Measurements from ENCODE around the gene CLPTM1. TPM values are rescaled to one million over a fixed set of nuclear protein-coding genes. Genes with fewer than 3 reads are reported as not detected.
"Not testable (repeated sequence)": the region's sequence is repeated elsewhere in the genome, so short reads cannot be mapped to it uniquely, and the experiment has no call there.

Gene CLPTM1
- total and polyA plus RNA-seq, 5 donors: 81.4 to 106 (median 85.8) TPM

DNA sequence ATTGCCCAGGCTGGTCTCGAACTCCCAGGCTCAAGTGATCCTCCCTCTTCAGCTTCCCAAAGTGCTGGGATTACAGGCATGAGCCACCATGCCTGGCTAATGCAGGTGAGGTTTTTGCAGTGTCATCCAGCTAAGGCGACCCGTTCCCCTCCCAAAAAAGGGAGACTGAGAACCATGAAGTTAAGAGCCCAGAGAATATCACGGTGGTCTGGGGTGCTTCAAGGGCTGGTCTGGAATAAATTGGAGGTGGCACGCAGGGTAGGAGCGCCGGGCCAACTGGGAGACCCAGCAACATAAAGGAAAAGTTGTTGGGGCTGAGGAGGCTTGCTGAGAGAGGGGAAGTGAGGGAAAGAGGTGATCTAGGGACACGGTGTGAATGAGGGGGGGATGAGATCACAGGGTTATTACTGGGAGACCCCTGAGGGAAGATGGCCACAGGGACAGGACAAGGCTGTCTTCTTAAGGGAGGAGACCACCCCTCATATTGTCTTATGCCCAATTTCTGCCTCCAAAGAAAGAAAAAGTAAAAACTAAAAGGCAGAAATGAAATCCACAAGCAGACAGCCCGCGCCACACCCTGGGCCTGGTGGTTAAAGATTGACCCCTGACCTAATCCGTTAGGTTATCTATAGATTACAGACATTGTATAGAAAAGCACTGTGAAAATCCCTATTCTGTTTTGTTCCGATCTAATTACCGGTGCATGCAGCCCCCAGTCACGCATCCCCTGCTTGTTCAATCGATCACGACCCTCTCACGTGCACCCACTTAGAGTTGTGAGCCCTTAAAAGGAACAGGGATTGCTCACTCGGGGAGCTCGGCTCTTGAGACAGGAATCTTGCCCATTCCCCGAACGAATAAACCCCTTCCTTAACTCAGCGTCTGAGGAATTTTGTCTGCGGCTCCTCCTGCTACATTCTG, 41.4 kb upstream of the CLPTM1 start:
- H3K9me3 ChIP-seq (ENCODE audit: control insufficient read depth, low read length); ATAC-seq; H3K4me3 ChIP-seq (ENCODE audit: low read length); H3K4me1 ChIP-seq (ENCODE audit: control insufficient read depth, insufficient read depth, low read length); H3K27ac ChIP-seq (ENCODE audit: low read length); H3K27me3 ChIP-seq (ENCODE audit: control insufficient read depth, insufficient read depth): not testable (repeated sequence)
- intact Hi-C loops (cut with DNase I): loop anchor here in 1 of 4 donors (5.0 kb wide), 1 partner anchor 34 kb away; the partner anchor contains the start of gene APOC2
- DNase-seq: peak in 1 of 3 donors; percentile 5
- WGBS: 59% methylated on average over 23 of the region's 23 CpGs

DNA sequence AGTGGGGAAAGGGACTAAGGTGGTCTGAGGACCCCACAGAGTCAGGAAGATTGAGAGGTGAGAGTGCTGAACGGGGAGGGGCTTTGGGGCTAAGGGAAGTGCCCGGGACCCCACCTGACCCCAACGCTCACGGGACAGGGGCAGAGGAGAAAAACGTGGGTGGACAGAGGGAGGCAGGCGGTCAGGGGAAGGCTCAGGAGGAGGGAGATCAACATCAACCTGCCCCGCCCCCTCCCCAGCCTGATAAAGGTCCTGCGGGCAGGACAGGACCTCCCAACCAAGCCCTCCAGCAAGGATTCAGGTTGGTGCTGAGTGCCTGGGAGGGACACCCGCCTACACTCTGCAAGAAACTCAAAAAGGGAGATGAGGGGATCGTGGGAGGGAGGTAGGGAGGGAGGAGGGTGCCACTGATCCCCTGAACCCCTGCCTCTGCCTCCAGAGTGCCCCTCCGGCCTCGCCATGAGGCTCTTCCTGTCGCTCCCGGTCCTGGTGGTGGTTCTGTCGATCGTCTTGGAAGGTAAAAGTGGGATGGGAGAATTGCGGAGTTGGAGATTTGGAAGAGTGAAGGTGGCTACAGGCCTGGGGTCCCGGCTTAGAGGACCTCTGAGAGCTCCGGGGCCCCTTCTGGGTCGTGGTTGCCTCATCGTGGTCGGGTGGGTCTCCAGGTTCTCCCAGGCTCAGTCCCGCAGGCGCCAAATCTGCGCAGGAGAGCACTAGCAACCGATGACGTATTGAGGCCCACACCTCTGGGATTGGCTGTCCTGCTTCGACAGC, 40.6 kb upstream of the CLPTM1 start, which contains the start of gene APOC1:
APOC1 (plus strand) TSS at position 176 of the 774 bp plus-strand sequence; CDS start at position 460, 284 bp downstream.
- peak; percentile 85 to 93 (median 93) for DNase-seq
- H3K4me1 ChIP-seq (ENCODE audit: control insufficient read depth, insufficient read depth, low read length); H3K27me3 ChIP-seq (ENCODE audit: control insufficient read depth, insufficient read depth); H3K27ac ChIP-seq (ENCODE audit: low read length); H3K9me3 ChIP-seq (ENCODE audit: control insufficient read depth, low read length): not testable (repeated sequence)
- intact Hi-C loops (cut with DNase I): loop anchor here in 1 of 4 donors (5.0 kb wide), 1 partner anchor 33 kb away; the partner anchor contains the start of gene APOC2
- H3K4me3 ChIP-seq (ENCODE audit: low read length): peak within 1 kb of the TSS; percentile 44
- peak; percentile 93 for ATAC-seq
- WGBS: 7% methylated on average over 27 of the region's 28 CpGs

DNA sequence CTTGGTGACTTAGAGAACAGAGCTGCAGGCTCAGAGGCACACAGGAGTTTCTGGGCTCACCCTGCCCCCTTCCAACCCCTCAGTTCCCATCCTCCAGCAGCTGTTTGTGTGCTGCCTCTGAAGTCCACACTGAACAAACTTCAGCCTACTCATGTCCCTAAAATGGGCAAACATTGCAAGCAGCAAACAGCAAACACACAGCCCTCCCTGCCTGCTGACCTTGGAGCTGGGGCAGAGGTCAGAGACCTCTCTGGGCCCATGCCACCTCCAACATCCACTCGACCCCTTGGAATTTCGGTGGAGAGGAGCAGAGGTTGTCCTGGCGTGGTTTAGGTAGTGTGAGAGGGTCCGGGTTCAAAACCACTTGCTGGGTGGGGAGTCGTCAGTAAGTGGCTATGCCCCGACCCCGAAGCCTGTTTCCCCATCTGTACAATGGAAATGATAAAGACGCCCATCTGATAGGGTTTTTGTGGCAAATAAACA, 30.9 kb upstream of the CLPTM1 start:
- WGBS: 71% methylated on average over 8 of the region's 8 CpGs
- no peaks in the 10 kb centered on the region for H3K4me1 ChIP-seq (ENCODE audit: control insufficient read depth, insufficient read depth, low read length)
- DNase-seq: peak in 1 of 3 donors; percentile 41
- no peak overlapping the region for H3K27ac ChIP-seq (ENCODE audit: low read length)
- intact Hi-C loops (cut with DNase I): no loop called here
- no peak overlapping the region for H3K4me3 ChIP-seq (ENCODE audit: low read length)
- H3K9me3 ChIP-seq (ENCODE audit: control insufficient read depth, low read length): no peaks in the 10 kb centered on the region
- no peaks in the 10 kb centered on the region for H3K27me3 ChIP-seq (ENCODE audit: control insufficient read depth, insufficient read depth)
- no peak for ATAC-seq

DNA sequence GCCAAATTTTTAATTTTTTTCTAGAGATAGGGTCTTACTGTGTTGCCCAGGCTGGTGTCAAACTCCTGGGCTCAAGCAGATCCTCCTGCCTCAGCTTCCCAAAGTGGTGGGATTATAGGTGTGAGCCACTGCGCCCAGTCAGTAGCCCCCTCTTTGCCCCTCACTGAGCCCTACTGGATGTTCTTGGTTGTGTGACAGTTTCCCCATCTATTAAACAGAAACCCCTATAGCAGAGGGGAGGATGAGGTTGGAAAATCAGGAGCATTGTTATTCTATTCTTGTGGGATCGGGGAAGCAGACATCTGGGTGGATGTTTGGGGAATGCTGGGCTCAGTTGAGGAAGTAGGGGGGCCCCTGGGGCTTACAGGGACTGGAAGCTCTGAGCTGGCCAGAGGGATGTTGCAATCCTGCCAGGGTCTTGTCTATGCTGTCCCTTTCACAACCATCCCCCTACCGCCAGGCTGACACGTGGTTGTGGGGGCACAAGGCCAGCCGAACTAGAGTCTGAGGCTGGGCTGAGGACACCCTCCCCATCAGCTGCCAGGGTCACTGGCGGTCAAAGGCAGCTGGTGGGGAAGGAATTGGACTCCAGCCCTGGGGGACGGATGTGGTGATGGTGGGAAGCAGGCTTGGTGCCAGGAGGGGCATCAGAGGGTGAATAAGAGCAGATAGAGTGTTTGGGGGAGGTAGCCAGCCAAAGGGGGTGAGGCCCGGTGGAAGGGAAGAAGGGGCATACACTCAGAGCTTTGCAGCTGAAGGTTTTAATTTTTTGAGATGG, 29.9 kb upstream of the CLPTM1 start:
- ATAC-seq (peak; percentile 83), DNase-seq (peak; percentile 87 to 96 (median 92))
- intact Hi-C loops (cut with DNase I): no loop called here
- Histone ChIP-seq H3K27me3 (ENCODE audit: control insufficient read depth, insufficient read depth) (no peaks in the 10 kb centered on the region), H3K4me1 (ENCODE audit: control insufficient read depth, insufficient read depth, low read length) (no peaks in the 10 kb centered on the region), H3K4me3 (ENCODE audit: low read length) (no peak overlapping the region), H3K9me3 (ENCODE audit: control insufficient read depth, low read length) (no peaks in the 10 kb centered on the region), H3K27ac (ENCODE audit: low read length) (peak overlapping the region; percentile 49)
- 25% methylated on average over 8 of the region's 8 CpGs for WGBS

DNA sequence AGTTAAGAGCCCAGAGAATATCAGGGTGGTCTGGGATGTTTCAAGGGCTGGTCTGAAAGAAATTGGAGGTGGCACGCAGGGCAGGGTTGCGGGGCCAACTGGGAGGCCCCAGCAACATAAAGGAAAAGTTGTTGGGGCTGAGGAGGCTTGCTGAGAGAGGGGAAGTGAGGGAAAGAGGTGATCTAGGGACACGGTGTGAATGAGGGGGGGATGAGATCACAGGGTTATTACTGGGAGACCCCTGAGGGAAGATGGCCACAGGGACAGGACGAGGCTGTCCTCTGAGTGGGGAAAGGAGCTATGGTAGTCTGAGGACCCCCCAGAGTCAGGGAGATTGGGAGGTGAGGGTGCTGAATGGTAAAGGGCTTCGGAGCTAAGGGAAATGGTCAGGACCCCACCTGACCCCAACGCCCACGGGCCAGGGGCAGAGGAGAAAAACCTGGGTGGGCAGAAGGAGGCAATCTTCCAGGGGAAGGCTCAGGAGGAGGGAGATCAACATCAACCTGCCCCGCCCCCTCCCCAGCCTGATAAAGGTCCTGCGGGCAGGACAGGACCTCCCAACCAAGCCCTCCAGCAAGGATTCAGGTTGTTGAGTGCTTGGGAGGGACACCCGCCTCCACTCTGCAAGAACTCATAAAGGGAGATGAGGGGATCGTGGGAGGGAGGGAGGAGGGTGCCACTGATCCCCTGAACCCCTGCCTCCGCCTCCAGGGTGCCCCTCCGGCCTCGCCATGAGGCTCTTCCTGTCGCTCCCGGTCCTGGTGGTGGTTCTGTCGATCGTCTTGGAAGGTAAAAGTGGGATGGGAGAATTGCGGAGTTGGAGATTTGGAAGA, 28.7 kb upstream of the CLPTM1 start:
- 36% methylated on average over 19 of the region's 19 CpGs for WGBS
- H3K27me3 ChIP-seq (ENCODE audit: control insufficient read depth, insufficient read depth): not testable (repeated sequence)

DNA sequence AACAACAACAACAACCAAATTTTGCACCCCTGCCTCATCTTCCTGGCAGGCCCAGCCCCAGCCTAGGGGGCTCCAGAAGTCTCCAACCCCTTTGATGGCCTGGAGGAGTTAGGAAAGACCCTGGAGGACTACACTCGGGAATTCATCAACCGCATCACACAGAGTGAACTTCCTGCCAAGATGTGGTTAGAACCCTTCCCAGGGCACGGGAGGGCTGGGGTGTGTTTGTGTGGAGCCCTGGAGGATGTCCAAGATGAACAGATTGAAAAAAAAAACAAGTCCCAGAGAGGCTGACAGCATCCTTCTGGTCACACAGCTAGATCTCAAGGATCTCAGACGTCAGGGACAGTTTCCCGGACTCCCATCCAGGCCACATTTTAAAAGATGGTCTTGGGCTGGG, 27.4 kb upstream of the CLPTM1 start:
- intact Hi-C loops (cut with DNase I): no loop called here
- H3K27ac ChIP-seq (ENCODE audit: low read length): no peak overlapping the region
- H3K27me3 ChIP-seq (ENCODE audit: control insufficient read depth, insufficient read depth): no peaks in the 10 kb centered on the region
- no peaks in the 10 kb centered on the region for H3K4me1 ChIP-seq (ENCODE audit: control insufficient read depth, insufficient read depth, low read length)
- whole genome bisulfite sequencing: 36% methylated on average over 5 of the region's 5 CpGs
- DNase-seq (peak in 1 of 3 donors; percentile 34), ATAC-seq (no peak)
- no peaks in the 10 kb centered on the region for H3K9me3 ChIP-seq (ENCODE audit: control insufficient read depth, low read length)
- no peak overlapping the region for H3K4me3 ChIP-seq (ENCODE audit: low read length)

More for the DNA sequence above, 28.7 kb upstream of the CLPTM1 start:
- H3K27ac ChIP-seq (ENCODE audit: low read length); H3K9me3 ChIP-seq (ENCODE audit: control insufficient read depth, low read length); H3K4me3 ChIP-seq (ENCODE audit: low read length); intact Hi-C loops (cut with DNase I); H3K4me1 ChIP-seq (ENCODE audit: control insufficient read depth, insufficient read depth, low read length): not testable (repeated sequence)
- DNase-seq (peak in 1 of 3 donors; percentile 18), ATAC-seq (peak in 1 of 2 donors; percentile 14)

DNA sequence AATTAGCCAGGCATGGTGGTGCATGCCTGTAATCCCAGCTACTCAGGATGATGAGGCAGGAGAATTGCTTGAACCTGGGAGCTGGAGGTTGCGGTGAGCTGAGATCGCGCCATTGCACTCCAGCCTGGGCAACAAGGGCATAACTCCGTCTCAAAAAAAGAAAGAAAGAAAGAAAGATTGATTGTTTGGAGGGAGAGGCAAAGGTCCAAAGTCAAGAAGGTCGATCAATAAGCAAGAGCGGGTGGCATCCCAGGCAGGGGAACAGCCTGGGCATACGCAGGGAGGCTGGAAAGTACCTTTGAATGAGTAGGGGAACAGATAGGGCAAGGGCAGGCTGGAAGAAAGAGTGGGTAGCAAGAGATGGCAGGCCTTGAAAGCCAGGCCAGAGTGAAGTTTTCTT, 25.1 kb upstream of the CLPTM1 start:
- ATAC-seq: no peak
- Histone ChIP-seq H3K9me3 (ENCODE audit: control insufficient read depth, low read length) (no peaks in the 10 kb centered on the region), H3K27me3 (ENCODE audit: control insufficient read depth, insufficient read depth) (no peaks in the 10 kb centered on the region), H3K4me3 (ENCODE audit: low read length) (no peak overlapping the region), H3K27ac (ENCODE audit: low read length) (no peak overlapping the region), H3K4me1 (ENCODE audit: control insufficient read depth, insufficient read depth, low read length) (no peaks in the 10 kb centered on the region)
- 91% methylated on average over 7 of the region's 7 CpGs for WGBS
- DNase-seq: no peak
- intact Hi-C loops (cut with DNase I): no loop called here

DNA sequence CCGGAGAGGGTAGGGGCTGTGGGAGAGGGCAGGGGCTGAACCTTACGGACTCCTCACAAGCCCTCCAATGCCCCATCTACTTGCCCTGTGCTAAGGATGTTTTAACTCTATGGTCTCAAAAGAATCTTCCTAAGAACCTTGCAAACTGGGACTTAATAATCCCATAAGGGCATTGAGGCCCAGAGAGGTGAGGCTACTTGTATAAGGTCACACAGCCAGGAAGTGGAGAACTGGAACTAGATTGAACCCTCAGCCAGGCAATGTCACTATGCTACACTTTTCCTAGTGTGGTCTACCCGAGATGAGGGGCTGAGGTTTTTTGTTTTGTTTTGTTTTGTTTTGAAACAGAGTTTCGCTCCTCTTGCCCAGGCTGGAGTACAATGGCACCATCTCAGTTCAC, 23.6 kb upstream of the CLPTM1 start:
- WGBS: 87% methylated on average over 4 of the region's 4 CpGs
- Histone ChIP-seq H3K4me3 (ENCODE audit: low read length) (no peak overlapping the region), H3K27ac (ENCODE audit: low read length) (no peak overlapping the region), H3K27me3 (ENCODE audit: control insufficient read depth, insufficient read depth) (no peaks in the 10 kb centered on the region), H3K9me3 (ENCODE audit: control insufficient read depth, low read length) (no peaks in the 10 kb centered on the region), H3K4me1 (ENCODE audit: control insufficient read depth, insufficient read depth, low read length) (no peaks in the 10 kb centered on the region)
- no peak for ATAC-seq
- intact Hi-C loops (cut with DNase I): no loop called here
- no peak for DNase-seq

DNA sequence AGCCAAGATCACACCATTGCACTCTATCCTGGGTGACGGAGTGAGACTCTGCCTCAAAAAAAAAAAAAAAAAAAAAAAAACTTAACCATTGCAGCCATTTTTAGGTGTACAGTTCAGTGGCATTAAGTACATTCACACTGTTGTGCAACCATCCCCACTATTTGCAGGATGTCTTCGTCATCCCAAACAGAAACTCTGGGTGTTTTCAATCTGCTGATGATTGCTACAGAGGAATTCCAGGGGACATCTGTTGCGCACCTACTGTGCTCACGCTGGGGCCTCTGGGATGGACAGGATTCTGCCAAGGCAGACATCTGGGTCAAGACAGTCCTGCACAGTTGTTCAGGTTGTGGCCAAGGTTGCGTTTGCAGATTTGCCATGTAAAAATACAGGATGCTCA, 15.5 kb upstream of the CLPTM1 start:
- Histone ChIP-seq H3K4me3 (ENCODE audit: low read length) (no peak overlapping the region), H3K27ac (ENCODE audit: low read length) (no peak overlapping the region)
- intact Hi-C loops (cut with DNase I): loop anchor here in 1 of 4 donors (5.0 kb wide), 1 partner anchor 32 kb away; the partner anchor contains the start of gene APOE

More for the DNA sequence above, 15.5 kb upstream of the CLPTM1 start:
- no peak for ATAC-seq
- 85% methylated on average over 5 of the region's 5 CpGs for WGBS
- H3K9me3 ChIP-seq (ENCODE audit: control insufficient read depth, low read length): no peaks in the 10 kb centered on the region
- peaks cover 1% of the 10 kb centered on the region for H3K4me1 ChIP-seq (ENCODE audit: control insufficient read depth, insufficient read depth, low read length)
- DNase-seq: no peak
- no peaks in the 10 kb centered on the region for H3K27me3 ChIP-seq (ENCODE audit: control insufficient read depth, insufficient read depth)
